ENCODE results near the gene SLC22A23.

Gene SLC22A23

GRCh38 chr6:3228046-3228671, 228.7 kb downstream of the SLC22A23 start:
- DNase-seq (ENCODE audit: low read depth) = no peak
- TF ChIP-seq CTCF (conservative IDR thresholded peaks at IDR 0.05; ENCODE audit: low read length) = no peak
- no peak overlapping the region for H3K4me3 ChIP-seq (ENCODE audit: low read length)

GRCh38 chr6:3227363-3228045, 229.3 kb downstream of the SLC22A23 start, which contains the start of gene TUBB2B:
Gene TUBB2B, minus strand, starts transcription at chr6:3227653. Its CDS starts 110 bp downstream, at chr6:3227543.
- TF ChIP-seq CTCF (conservative IDR thresholded peaks at IDR 0.05; ENCODE audit: low read length) = no peak
- H3K4me3 ChIP-seq (ENCODE audit: low read length) = peak within 1 kb of the TSS; percentile 49
- DNase-seq (ENCODE audit: low read depth) = no peak

GRCh38 chr6:3226481-3227362, 230.1 kb downstream of the SLC22A23 start:
- no peak for TF ChIP-seq CTCF (conservative IDR thresholded peaks at IDR 0.05; ENCODE audit: low read length)
- no peak for DNase-seq (ENCODE audit: low read depth)
- peak overlapping the region; percentile 49 for H3K4me3 ChIP-seq (ENCODE audit: low read length)

GRCh38 chr6:3226042-3226441, 230.8 kb downstream of the SLC22A23 start:
- no peak for DNase-seq (ENCODE audit: low read depth)
- no peak overlapping the region for H3K4me3 ChIP-seq (ENCODE audit: low read length)
- no peak for TF ChIP-seq CTCF (conservative IDR thresholded peaks at IDR 0.05; ENCODE audit: low read length)

- no peak for DNase-seq (ENCODE audit: low read depth)
- TF ChIP-seq CTCF (conservative IDR thresholded peaks at IDR 0.05; ENCODE audit: low read length) = no peak
- no peak overlapping the region for H3K4me3 ChIP-seq (ENCODE audit: low read length)
Observed at GRCh38 chr6:3222506-3223038, 234.3 kb downstream of the SLC22A23 start.

GRCh38 chr6:3221578-3221977, 235.3 kb downstream of the SLC22A23 start:
- no peak for DNase-seq (ENCODE audit: low read depth)
- H3K4me3 ChIP-seq (ENCODE audit: low read length) = no peak overlapping the region
- no peak for TF ChIP-seq CTCF (conservative IDR thresholded peaks at IDR 0.05; ENCODE audit: low read length)
